Astrocyte of the spinal cord (primary cell): ENCODE measurements around the gene COQ5.

Experiments
- DNase-seq: peaks from one replicate; pipeline ENCODE4 v3.0.0; 2011; ENCODE audit warnings: low read depth, low spot score
- H3K4me3 ChIP-seq: 2 replicates; pipeline ENCODE4 v1.5.1; 2011; ENCODE audit warnings: low read depth, mild to moderate bottlenecking, low read length, moderate library complexity
- in situ Hi-C: cut with HindIII; loops from 2 replicates; pipeline ENCODE4 v1.10.0; 2017; ENCODE audit warnings: low sequenced_read_pairs
- TF ChIP-seq, protein P1 (sequence below): IDR thresholded peaks from 2 replicates; pipeline ENCODE4 v1.5.1; 2012; ENCODE audit warnings: low read depth, mild to moderate bottlenecking, low read length, inconsistent platforms

The COQ5 gene

DNA sequence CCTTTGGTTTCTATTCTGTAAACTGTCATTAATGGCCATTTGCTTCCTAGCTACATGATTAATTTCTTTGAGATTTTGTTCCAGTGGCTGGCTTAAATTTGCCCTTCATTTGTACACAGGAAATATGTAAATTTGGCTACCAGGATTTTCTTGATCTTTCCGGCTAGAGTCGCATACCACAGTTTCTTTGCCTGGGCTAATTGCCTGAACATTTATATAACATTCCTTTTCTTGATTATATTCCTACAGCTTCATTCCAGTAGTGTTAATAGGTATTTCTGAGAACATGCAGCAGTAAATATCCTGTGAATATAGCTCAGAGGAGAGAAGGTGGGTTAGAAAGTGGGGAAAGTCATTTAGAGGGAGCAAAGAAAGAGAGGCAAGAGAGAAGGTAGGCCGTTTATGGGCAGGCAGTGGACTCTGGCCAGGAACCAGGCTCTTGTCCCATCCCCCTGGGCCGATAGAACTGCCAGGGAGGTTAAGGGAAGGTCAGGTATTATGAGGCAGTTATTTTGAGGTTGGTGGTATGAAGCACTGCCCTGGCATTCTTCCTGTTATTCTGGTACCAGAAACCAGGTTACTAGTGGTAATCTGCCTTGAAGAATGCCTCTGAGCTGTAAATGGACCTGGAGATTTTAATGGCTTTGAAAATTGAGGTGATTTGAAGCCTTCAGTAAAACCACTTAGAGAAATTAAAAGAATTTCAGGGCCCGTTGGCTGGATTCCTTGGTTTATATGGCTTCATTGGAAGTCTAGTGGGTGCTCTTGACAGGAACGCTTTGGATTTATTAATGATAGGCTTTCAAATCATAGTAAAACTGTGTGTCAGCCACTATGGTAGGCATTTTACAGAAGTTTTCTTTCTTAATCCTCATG is 9.6 kb upstream of the COQ5 start:
- peak; percentile 79 for DNase-seq
- no peak overlapping the region for H3K4me3 ChIP-seq
- in situ Hi-C loops = no loop called here
- TF ChIP-seq, protein P1, sequence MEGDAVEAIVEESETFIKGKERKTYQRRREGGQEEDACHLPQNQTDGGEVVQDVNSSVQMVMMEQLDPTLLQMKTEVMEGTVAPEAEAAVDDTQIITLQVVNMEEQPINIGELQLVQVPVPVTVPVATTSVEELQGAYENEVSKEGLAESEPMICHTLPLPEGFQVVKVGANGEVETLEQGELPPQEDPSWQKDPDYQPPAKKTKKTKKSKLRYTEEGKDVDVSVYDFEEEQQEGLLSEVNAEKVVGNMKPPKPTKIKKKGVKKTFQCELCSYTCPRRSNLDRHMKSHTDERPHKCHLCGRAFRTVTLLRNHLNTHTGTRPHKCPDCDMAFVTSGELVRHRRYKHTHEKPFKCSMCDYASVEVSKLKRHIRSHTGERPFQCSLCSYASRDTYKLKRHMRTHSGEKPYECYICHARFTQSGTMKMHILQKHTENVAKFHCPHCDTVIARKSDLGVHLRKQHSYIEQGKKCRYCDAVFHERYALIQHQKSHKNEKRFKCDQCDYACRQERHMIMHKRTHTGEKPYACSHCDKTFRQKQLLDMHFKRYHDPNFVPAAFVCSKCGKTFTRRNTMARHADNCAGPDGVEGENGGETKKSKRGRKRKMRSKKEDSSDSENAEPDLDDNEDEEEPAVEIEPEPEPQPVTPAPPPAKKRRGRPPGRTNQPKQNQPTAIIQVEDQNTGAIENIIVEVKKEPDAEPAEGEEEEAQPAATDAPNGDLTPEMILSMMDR = no peak

DNA sequence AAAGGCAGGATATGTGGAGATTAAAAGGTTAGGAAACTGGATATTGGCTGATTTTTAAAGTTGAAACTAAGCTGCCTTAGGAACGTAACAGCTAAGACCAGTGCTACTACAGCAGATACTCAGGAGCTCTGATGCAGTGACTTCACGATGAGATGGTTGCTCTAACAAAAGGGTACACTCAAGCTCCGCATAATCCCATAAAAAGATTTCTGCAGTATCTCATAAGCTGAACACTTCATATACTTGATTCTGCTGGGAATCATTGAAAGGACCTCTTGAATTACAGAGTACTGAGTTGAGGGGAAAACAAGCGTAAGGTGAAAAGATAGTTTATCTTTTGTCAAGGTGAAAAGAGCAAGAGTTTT is 8.9 kb upstream of the COQ5 start:
- no peak for DNase-seq
- peak overlapping the region; percentile 2 for H3K4me3 ChIP-seq
- TF ChIP-seq, protein P1 = no peak
- in situ Hi-C loops = no loop called here

DNA sequence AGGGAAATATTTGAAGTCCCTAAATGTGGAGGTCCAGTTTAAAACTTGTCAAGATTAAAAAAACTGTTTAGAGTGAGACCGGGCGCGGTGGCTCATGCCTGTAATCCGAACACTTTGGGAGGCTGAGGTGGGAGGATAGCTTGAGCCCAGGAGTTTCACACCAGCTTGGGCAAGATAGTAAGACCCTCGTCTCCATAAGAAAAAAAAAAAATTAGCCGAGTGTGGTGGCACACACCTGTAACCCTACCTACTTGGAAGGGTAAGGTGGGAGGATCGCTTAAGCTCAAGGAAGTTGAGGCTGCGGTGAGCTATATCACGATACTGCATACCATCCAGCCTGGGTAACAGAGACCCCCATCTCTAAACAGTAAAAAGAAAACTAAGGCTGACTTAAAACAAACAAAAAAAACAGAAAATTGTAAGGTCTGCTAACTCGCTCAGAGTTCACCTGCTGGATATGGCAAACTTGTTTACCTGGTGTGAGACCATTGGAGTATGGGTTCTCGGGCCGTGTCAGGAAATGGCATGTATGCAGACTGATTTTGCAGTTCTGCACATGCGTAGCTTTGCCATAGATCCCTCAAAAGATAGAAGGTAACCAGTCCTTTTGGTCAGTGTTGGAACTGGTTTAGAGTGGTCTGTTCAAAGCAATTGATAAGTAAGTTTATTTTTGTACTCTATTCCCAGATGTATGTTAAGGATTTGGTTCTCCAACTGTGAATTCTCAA is 7.3 kb upstream of the COQ5 start:
- H3K4me3 ChIP-seq = peak overlapping the region; percentile 91
- TF ChIP-seq, protein P1 = no peak
- DNase-seq = no peak
- in situ Hi-C loops = no loop called here

DNA sequence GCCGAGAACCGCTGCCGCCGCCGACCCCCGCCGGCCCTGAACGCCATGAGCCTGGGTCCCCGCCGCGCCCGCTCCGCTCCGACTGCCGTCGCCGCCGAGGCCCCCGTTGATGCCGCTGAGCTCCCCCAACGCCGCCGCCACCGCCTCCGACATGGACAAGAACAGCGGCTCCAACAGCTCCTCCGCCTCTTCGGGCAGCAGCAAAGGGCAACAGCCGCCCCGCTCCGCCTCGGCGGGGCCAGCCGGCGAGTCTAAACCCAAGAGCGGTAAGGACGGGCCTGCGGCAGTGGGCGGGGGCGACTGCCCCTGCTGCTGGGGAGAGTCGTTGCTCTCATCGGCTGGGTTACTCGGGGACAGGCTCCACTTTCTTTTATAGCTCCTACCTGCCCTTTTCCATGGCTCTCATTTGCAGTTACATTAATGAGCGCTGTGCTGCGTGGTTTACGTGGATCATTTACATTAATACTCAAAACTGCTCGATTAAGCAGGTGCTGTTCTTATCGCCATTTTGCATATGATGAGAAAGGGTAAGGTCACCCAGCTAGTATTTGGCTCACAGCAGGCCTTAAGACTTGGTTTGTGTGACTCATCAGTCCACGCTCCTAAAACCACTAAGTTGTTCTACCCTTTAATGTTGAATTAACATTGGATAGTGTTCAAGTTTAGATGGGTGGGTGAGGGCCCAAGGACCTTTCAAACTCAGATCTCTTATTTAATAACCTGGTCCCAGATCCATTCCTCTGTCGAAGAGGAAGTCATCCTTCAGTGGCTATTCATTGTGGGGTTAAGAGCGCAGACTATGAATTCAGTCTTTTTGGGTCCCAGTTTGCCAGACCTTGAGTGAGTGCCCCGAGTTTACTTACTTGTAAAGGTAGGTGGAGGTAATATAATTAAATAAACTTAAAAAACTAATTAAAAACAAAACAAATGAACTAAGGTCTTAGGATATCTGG is 6.0 kb upstream of the COQ5 start:
- peak; percentile 88 for DNase-seq
- in situ Hi-C loops = no loop called here
- peak overlapping the region; percentile 91 for H3K4me3 ChIP-seq
- TF ChIP-seq, protein P1 = peak; percentile 5

DNA sequence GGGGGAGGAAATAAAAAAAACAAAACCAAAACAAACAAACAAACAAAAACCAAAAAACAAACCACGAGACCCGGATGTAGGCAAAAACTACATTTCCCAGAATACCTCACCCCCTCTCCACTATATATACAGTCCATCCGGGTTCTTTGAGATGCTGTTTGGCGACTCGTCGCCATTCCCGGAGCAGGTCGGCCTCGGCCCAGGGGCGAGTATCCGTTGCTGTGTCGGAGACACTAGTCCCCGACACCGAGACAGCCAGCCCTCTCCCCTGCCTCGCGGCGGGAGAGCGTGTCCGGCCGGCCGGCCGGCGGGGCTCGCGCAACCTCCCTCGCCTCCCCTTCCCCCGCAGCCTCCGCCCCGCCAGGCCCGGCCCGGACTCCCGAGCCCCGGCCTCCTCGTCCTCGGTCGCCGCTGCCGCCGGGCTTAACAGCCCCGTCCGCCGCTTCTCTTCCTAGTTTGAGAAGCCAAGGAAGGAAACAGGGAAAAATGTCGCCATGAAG is 5.3 kb upstream of the COQ5 start, which contains the start of gene RNF10:
Gene RNF10, plus strand, starts transcription at position 154 of the 500 bp plus-strand sequence. CDS start 456 bp downstream, outside the sequence.
- in situ Hi-C loops = no loop called here
- DNase-seq = peak; percentile 87
- TF ChIP-seq, protein P1 = no peak
- H3K4me3 ChIP-seq = peak within 1 kb of the TSS; percentile 91
